BE2C (cell line): ENCODE results near the gene TSPAN18.
A peak's percentile ranks its signal among the peaks of the same experiment; 100 is the strongest.

ENCODE experiments used
- DNase-seq: peaks from one replicate; pipeline ENCODE4 v3.0.0-alpha.2; 2020
- H3K27me3 ChIP-seq: fragments of 250-450 bp; sonication (Bioruptor Pico); 2 replicates; pipeline ENCODE4 v1.5.1; 2020; ENCODE audit warnings: mild to moderate bottlenecking
- H3K36me3 ChIP-seq: fragments of 250-450 bp; sonication (Bioruptor Pico); 2 replicates; pipeline ENCODE4 v1.5.1; 2020; ENCODE audit warnings: mild to moderate bottlenecking
- H3K4me1 ChIP-seq: fragments of 250-450 bp; sonication (Bioruptor Pico); 2 replicates; pipeline ENCODE4 v1.5.1; 2020
- H3K4me3 ChIP-seq: 2 replicates; pipeline ENCODE4 v1.5.1; 2011; ENCODE audit warnings: low read depth, low read length
- H3K9me3 ChIP-seq: fragments of 250-450 bp; sonication (Bioruptor Pico); 2 replicates; pipeline ENCODE4 v1.5.1; 2020
- CTCF ChIP-seq: IDR thresholded peaks from 2 replicates; pipeline ENCODE4 v1.5.1; 2012; ENCODE audit warnings: mild to moderate bottlenecking, low read depth, low read length

TSPAN18 gene

GRCh38 chr11:44698252-44698912 lies 28.4 kb upstream of the TSPAN18 start:
- Histone ChIP-seq H3K4me1 (peaks cover 37% of the 10 kb centered on the region), H3K27me3 (no peaks in the 10 kb centered on the region), H3K36me3 (no peaks in the 10 kb centered on the region), H3K9me3 (no peaks in the 10 kb centered on the region), H3K4me3 (no peak overlapping the region)
- no peak for TF ChIP-seq CTCF
- DNase-seq: no peak

GRCh38 chr11:44699497-44700408 lies 27.0 kb upstream of the TSPAN18 start:
- H3K27me3 ChIP-seq: no peaks in the 10 kb centered on the region
- TF ChIP-seq CTCF: no peak
- peaks cover 29% of the 10 kb centered on the region for H3K4me1 ChIP-seq
- no peaks in the 10 kb centered on the region for H3K36me3 ChIP-seq
- DNase-seq: no peak
- no peaks in the 10 kb centered on the region for H3K9me3 ChIP-seq
- H3K4me3 ChIP-seq: no peak overlapping the region

GRCh38 chr11:44701276-44701675 lies 25.5 kb upstream of the TSPAN18 start:
- H3K4me1 ChIP-seq: peaks cover 27% of the 10 kb centered on the region
- no peak for TF ChIP-seq CTCF
- no peak overlapping the region for H3K4me3 ChIP-seq
- H3K27me3 ChIP-seq: no peaks in the 10 kb centered on the region
- DNase-seq: no peak
- no peaks in the 10 kb centered on the region for H3K36me3 ChIP-seq
- no peaks in the 10 kb centered on the region for H3K9me3 ChIP-seq

- peaks cover 27% of the 10 kb centered on the region for H3K4me1 ChIP-seq
- no peaks in the 10 kb centered on the region for H3K36me3 ChIP-seq
- no peaks in the 10 kb centered on the region for H3K27me3 ChIP-seq
- peak; percentile 75 for DNase-seq
- no peak for TF ChIP-seq CTCF
- no peaks in the 10 kb centered on the region for H3K9me3 ChIP-seq
- no peak overlapping the region for H3K4me3 ChIP-seq
Measured at GRCh38 chr11:44702889-44703288, 23.9 kb upstream of the TSPAN18 start.

- peaks cover 24% of the 10 kb centered on the region for H3K4me1 ChIP-seq
- TF ChIP-seq CTCF: no peak
- no peak for DNase-seq
- no peak overlapping the region for H3K4me3 ChIP-seq
- H3K36me3 ChIP-seq: no peaks in the 10 kb centered on the region
- H3K9me3 ChIP-seq: no peaks in the 10 kb centered on the region
- no peaks in the 10 kb centered on the region for H3K27me3 ChIP-seq
Measured at GRCh38 chr11:44707094-44707493, 19.7 kb upstream of the TSPAN18 start.

GRCh38 chr11:44708009-44708408 lies 18.8 kb upstream of the TSPAN18 start:
- H3K27me3 ChIP-seq: no peaks in the 10 kb centered on the region
- H3K36me3 ChIP-seq: no peaks in the 10 kb centered on the region
- peaks cover 23% of the 10 kb centered on the region for H3K4me1 ChIP-seq
- no peak overlapping the region for H3K4me3 ChIP-seq
- H3K9me3 ChIP-seq: no peaks in the 10 kb centered on the region
- TF ChIP-seq CTCF: no peak
- peak; percentile 31 for DNase-seq
